GM12875 (cell line): ENCODE results near the gene CGREF1.
"Not testable (repeated sequence)": the region's sequence is repeated elsewhere in the genome, so short reads cannot be mapped to it uniquely, and the experiment has no call there.

Experiments used
- H3K4me3 ChIP-seq: one replicate; pipeline ENCODE4 v1.5.1; 2011; ENCODE audit warnings: low read depth, low read length, control low read depth
- CTCF ChIP-seq: IDR thresholded peaks from 2 replicates; pipeline ENCODE4 v1.5.1; 2011; ENCODE audit warnings: low read depth, mild to moderate bottlenecking, control low read depth, inconsistent platforms, low read length, moderate library complexity, borderline replicate concordance; ENCODE audit not compliant: insufficient read depth

Gene CGREF1

GRCh38 chr2:27080603-27080936, 38.4 kb downstream of the CGREF1 start:
- no peak overlapping the region for H3K4me3 ChIP-seq

GRCh38 chr2:27080140-27080469, 38.8 kb downstream of the CGREF1 start:
- TF ChIP-seq CTCF: no peak

More at GRCh38 chr2:27080603-27080936, 38.4 kb downstream of the CGREF1 start:
- TF ChIP-seq CTCF: no peak

GRCh38 chr2:27079233-27080139, 39.4 kb downstream of the CGREF1 start:
- TF ChIP-seq CTCF: no peak
- H3K4me3 ChIP-seq: no peak overlapping the region

More at GRCh38 chr2:27080140-27080469, 38.8 kb downstream of the CGREF1 start:
- no peak overlapping the region for H3K4me3 ChIP-seq

GRCh38 chr2:27078267-27079194, 40.4 kb downstream of the CGREF1 start, which contains the start of gene EMILIN1:
EMILIN1 (plus strand) TSS chr2:27078615; CDS start chr2:27079066, 451 bp downstream.
- no peak within 1 kb of the TSS for H3K4me3 ChIP-seq
- TF ChIP-seq CTCF: no peak

- H3K4me3 ChIP-seq: no peak overlapping the region
- no peak for TF ChIP-seq CTCF
Measured at GRCh38 chr2:27077231-27077630, 41.7 kb downstream of the CGREF1 start.

GRCh38 chr2:27076323-27076722, 42.6 kb downstream of the CGREF1 start:
- TF ChIP-seq CTCF: no peak
- H3K4me3 ChIP-seq: no peak overlapping the region

GRCh38 chr2:27075566-27075871, 43.4 kb downstream of the CGREF1 start:
- H3K4me3 ChIP-seq: not testable (repeated sequence)
